Nephron (organoid): Measurements from ENCODE around the gene ZBTB22.
"Not testable (repeated sequence)": the region's sequence is repeated elsewhere in the genome, so short reads cannot be mapped to it uniquely, and the experiment has no call there.

Experiments
- H3K27ac Mint-ChIP-seq, 3 experiments: 2 replicates each; pipeline ENCODE4 v1.8.0; 2020; ENCODE audit warnings: mixed read lengths in 3 of 3, mild to moderate bottlenecking in 2 of 3, moderate library complexity in 1 of 3
- H3K27me3 Mint-ChIP-seq: 2 replicates; pipeline ENCODE4 v1.8.0; 2021; ENCODE audit warnings: low read depth, mild to moderate bottlenecking, moderate library complexity, mixed read lengths
- H3K36me3 Mint-ChIP-seq: 2 replicates; pipeline ENCODE4 v1.8.0; 2020; ENCODE audit warnings: low read depth, mixed read lengths
- H3K4me1 Mint-ChIP-seq: 2 replicates; pipeline ENCODE4 v1.8.0; 2020; ENCODE audit warnings: mixed read lengths
- H3K4me3 Mint-ChIP-seq, 3 experiments: 2 replicates each; pipeline ENCODE4 v1.8.0; 2020; ENCODE audit warnings: mild to moderate bottlenecking in 3 of 3, mixed read lengths in 3 of 3, moderate library complexity in 2 of 3
- H3K9me3 Mint-ChIP-seq: 2 replicates; pipeline ENCODE4 v1.8.0; 2020; ENCODE audit warnings: mixed read lengths
- TF ChIP-seq, protein P1 (sequence below), 3 experiments: fragments of 200-600 bp; sonication (generic); IDR thresholded peaks; one replicate each; pipeline ENCODE4 v1.5.0; 2021; ENCODE audit warnings: antibody characterized with exemption in 3 of 3; ENCODE audit not compliant: unreplicated experiment in 3 of 3

ZBTB22 gene

DNA sequence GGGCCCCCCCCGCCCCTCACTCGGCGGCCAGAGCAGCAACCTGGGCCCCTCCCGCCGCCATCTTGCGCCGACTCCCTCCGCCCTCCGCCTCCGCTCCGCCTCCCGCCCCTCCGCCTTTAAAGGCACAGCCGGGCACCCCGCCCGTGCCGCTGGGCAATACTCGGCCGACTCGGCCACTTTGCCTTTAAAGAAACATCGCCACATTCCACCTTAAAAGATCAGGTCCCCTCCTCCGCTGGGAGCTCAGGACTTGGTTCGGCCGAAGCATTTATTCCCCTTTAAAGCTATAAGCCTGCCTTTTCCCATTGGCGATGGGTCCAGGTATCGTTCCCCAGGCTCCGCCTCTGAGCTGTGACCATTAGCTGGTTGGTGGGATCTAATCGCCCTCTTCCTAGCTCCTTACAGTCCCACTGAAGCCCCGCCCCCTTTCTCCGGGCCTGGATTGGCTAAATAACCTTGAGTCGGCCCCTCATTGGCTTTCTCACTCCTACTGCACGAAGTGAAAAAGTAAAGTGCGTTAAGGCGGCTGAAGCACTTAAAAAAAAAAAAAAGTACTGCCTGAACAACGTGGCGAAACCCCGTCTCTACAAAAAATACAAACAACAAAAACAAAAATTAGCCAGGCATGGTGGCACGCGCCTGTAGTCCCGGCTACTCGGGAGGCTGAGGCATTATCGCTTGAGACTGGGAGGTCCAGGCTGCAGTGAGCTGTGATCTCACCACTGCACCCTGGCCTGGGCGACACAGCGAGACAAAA, at the start of gene ZBTB22:
TSS of gene ZBTB22 (minus strand) at position 76 of the 757 bp plus-strand sequence. CDS start 828 bp downstream, outside the sequence.
- Mint-ChIP-seq H3K4me3 (peak within 1 kb of the TSS; percentile 96 to 97 (median 97)), H3K4me1 (peaks cover 73% of the 10 kb centered on the region), H3K27me3 (peaks cover 4% of the 10 kb centered on the region), H3K36me3 (peaks cover 24% of the 10 kb centered on the region), H3K27ac (peak within 1 kb of the TSS; percentile 91 to 98 (median 98)), H3K9me3 (no peaks in the 10 kb centered on the region)
- TF ChIP-seq, protein P1, sequence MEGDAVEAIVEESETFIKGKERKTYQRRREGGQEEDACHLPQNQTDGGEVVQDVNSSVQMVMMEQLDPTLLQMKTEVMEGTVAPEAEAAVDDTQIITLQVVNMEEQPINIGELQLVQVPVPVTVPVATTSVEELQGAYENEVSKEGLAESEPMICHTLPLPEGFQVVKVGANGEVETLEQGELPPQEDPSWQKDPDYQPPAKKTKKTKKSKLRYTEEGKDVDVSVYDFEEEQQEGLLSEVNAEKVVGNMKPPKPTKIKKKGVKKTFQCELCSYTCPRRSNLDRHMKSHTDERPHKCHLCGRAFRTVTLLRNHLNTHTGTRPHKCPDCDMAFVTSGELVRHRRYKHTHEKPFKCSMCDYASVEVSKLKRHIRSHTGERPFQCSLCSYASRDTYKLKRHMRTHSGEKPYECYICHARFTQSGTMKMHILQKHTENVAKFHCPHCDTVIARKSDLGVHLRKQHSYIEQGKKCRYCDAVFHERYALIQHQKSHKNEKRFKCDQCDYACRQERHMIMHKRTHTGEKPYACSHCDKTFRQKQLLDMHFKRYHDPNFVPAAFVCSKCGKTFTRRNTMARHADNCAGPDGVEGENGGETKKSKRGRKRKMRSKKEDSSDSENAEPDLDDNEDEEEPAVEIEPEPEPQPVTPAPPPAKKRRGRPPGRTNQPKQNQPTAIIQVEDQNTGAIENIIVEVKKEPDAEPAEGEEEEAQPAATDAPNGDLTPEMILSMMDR (IDR thresholded peaks at IDR 0.05; ENCODE audit: unreplicated experiment in 3 of 3) = no peak

DNA sequence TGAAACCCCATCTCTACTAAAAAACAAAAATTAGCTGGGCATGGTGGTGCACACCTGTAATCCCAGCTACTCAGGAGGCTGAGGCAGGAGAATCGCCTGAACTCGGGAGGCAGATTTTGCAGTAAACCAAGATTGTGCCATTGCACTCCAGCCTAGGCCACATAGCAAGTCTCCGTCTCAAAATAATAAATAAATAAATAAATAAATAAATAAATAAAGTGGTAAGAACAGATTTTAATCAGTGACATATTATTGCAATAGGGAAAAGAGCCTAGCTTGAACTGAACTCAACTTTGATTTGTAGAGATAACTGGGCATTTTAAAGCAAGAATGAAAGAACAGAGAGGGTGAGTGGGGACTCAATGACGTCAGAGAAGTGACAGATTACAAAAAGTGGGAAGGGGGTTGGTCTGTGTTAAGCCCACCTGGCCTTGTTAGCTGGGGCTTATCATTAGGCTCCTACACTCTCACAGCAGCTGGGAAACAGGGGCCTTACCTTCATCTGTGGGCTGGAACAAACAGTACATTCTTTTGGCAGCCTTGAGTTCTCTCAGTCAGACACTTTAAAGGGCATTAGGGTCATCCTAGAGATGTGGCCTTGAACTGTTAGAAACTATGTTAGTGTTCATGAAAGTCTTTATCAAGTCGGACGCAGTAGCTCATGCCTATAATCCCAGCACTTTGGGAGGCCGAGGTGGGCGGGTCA, 49.6 kb upstream of the ZBTB22 start:
- H3K4me3 Mint-ChIP-seq = no peak overlapping the region
- H3K27me3 Mint-ChIP-seq = peaks cover 3% of the 10 kb centered on the region
- H3K4me1 Mint-ChIP-seq = peaks cover 12% of the 10 kb centered on the region
- no peak overlapping the region for H3K27ac Mint-ChIP-seq
- TF ChIP-seq, protein P1 (IDR thresholded peaks at IDR 0.05; ENCODE audit: unreplicated experiment in 3 of 3) = no peak
- no peaks in the 10 kb centered on the region for H3K36me3 Mint-ChIP-seq
- no peaks in the 10 kb centered on the region for H3K9me3 Mint-ChIP-seq

DNA sequence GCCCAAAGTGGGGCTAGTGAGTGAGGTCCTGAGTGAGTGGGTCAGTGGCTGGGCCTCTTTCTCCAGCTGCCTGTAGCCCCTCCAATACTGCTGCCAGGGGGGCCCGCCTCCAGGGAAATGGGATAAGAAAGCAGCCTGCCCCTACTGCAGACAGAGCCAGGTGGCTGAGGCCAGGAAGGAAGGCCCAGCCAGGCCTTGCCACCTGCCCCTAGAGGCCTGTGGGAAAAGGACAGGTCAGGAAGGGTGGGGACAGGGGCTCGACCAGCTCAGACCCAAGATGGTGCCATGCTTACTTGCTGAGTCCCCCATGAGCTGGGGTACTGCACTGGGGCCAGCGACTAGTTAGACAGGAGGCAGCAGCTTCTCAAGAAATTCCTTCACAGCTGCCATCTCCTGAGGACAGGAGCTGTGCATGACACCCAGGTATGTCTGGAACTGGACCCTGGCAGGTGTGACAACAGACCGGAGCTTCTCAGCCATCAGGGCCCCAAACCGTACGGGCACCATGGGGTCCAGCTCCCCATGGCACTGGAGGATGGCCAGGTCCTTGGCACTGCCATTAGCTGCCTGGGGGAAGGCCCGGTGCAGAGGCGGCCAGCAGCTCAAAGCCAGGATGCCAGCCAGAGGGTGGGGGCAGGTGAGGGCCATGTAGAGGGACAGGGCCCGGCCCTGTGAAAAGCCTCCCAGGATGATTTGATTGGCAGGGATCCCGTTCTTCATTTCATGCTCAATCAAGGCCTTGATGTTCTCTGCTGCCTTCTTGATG, 47.8 kb upstream of the ZBTB22 start:
- H3K4me1 Mint-ChIP-seq = peaks cover 12% of the 10 kb centered on the region
- H3K9me3 Mint-ChIP-seq, H3K27ac Mint-ChIP-seq, H3K4me3 Mint-ChIP-seq, H3K27me3 Mint-ChIP-seq, H3K36me3 Mint-ChIP-seq: not testable (repeated sequence)

DNA sequence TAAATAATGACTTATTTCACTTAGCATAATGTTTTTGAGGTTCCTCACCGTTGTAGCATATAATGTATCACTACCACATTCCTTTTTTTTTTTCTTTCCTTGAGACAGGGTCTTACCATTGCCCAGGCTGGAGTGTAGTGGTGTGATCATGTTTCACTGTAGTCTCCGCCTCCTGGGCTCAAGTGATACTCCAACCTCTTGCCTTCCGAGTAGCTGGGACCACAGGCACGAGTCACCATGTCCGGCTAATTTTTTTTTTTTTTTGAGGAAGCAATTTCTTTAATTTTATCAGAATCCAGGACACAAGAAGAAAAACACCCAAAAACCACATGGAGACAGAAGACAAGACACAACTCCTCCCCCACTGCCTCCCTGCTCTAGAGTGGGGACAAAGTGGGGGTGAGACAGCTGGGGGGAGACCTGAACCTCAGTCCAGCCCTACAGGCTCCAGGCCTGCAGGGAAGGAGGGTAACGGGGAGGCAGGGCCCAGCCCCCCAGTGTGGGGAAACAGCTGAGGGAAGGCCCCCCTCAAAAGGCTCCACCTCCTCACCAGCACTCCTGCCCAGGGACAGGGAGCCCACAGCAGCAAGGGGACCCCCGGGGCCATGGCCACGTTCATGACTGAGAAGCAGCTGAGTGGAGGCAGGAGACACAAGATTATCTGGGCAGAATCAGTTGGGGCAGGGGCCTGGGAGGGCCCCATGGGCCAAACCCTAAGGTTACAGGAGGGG, 47.1 kb upstream of the ZBTB22 start:
- peak overlapping the region; percentile 72 to 91 (median 75) for H3K27ac Mint-ChIP-seq
- H3K27me3 Mint-ChIP-seq = not testable (repeated sequence)

DNA sequence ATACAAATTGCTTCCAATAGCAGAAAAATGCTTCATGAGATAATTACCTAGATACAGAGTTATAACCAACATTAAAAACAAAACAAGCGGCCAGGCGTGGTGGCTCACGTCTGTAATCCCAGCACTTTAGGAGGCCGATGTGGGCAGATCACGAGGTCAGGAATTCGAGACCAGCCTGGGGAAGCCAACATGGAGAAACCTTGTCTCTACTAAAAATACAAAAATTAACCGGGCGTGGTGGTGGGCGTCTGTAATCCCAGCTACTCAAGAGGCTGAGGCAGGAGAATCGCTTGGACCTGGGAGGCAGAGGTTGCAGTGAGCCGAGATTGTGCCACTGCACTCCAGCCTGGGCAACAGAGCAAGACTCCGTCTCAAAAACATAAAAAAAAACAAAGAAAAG, 45.9 kb upstream of the ZBTB22 start:
- not testable (repeated sequence) for H3K9me3 Mint-ChIP-seq, H3K36me3 Mint-ChIP-seq, H3K27me3 Mint-ChIP-seq, H3K4me3 Mint-ChIP-seq
- H3K27ac Mint-ChIP-seq = peak overlapping the region in 1 of 3 experiments; percentile 7
- peaks cover 12% of the 10 kb centered on the region for H3K4me1 Mint-ChIP-seq

More for the DNA sequence above, 47.1 kb upstream of the ZBTB22 start:
- peak overlapping the region in 2 of 3 experiments; percentile 23 to 50 for H3K4me3 Mint-ChIP-seq
- H3K9me3 Mint-ChIP-seq, H3K36me3 Mint-ChIP-seq: not testable (repeated sequence)
- H3K4me1 Mint-ChIP-seq = peaks cover 12% of the 10 kb centered on the region

DNA sequence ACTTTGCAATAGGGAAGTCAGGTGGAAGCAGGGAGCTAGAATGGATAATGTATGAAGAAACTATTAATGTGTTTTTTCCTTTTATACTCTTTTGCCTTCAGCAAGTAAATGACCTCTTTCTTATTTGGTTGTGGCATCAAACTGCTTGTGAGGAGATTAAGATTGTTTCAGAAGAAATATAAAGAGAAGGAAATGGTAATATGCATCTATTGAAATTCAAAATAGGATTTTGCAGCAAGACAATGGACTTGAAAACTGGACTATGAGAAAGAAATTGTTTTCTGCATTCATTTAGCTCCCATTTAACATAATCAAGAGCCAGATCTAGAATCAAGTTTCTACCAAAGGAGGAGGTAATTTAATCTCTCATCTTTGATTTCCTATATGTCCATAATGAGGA, 41.8 kb upstream of the ZBTB22 start:
- Mint-ChIP-seq H3K27ac (no peak overlapping the region), H3K27me3 (no peaks in the 10 kb centered on the region), H3K4me3 (no peak overlapping the region), H3K36me3 (no peaks in the 10 kb centered on the region), H3K9me3 (no peaks in the 10 kb centered on the region), H3K4me1 (peaks cover 16% of the 10 kb centered on the region)
- TF ChIP-seq, protein P1 (IDR thresholded peaks at IDR 0.05; ENCODE audit: unreplicated experiment in 3 of 3) = no peak

- not testable (repeated sequence) for H3K4me1 Mint-ChIP-seq, H3K27me3 Mint-ChIP-seq, H3K9me3 Mint-ChIP-seq, H3K4me3 Mint-ChIP-seq, H3K36me3 Mint-ChIP-seq
- H3K27ac Mint-ChIP-seq = peak overlapping the region in 2 of 3 experiments; percentile 66 to 92
Measured at GRCh38 chr6:33357160-33357871, 39.8 kb upstream of the ZBTB22 start.
